ENCODE results near the gene TVP23B.
"Not testable (repeated sequence)": the region's sequence is repeated elsewhere in the genome, so short reads cannot be mapped to it uniquely, and the experiment has no call there.

DNA sequence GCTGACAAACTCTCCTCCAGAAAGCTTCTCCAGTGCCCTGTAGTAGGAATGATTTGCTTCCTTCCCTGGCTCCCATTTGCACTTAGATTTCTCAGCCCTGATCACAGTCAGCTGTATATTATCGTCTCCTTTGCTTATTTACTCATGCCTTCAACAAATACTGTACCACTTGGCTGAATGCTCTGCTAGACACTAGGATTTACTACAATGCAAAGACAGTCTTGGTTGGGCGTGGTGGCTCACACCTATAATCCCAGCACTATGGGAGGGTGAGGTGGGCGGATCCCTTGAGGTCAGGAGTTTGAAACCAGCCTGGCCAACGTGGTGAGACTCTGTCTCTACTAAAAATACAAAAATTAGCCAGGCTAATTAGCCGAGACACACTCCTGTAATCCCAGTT is 5.9 kb downstream of the TVP23B start:
- TF ChIP-seq, protein P1, sequence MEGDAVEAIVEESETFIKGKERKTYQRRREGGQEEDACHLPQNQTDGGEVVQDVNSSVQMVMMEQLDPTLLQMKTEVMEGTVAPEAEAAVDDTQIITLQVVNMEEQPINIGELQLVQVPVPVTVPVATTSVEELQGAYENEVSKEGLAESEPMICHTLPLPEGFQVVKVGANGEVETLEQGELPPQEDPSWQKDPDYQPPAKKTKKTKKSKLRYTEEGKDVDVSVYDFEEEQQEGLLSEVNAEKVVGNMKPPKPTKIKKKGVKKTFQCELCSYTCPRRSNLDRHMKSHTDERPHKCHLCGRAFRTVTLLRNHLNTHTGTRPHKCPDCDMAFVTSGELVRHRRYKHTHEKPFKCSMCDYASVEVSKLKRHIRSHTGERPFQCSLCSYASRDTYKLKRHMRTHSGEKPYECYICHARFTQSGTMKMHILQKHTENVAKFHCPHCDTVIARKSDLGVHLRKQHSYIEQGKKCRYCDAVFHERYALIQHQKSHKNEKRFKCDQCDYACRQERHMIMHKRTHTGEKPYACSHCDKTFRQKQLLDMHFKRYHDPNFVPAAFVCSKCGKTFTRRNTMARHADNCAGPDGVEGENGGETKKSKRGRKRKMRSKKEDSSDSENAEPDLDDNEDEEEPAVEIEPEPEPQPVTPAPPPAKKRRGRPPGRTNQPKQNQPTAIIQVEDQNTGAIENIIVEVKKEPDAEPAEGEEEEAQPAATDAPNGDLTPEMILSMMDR (IDR thresholded peaks at IDR 0.05; ENCODE audit: low read length): not testable (repeated sequence)
- not testable (repeated sequence) for TF ChIP-seq EZH2 (IDR thresholded peaks at IDR 0.05; ENCODE audit: borderline replicate concordance, low read length)

Data from OCI-LY1 (cell line).